Panc1 (cell line): ENCODE measurements around the gene SLC9A9. TPM values are rescaled to one million over a fixed set of nuclear protein-coding genes. Genes with fewer than 3 reads are reported as not detected.

ENCODE experiments used
- ATAC-seq: fragments of 200-7000 bp; cut with Tn5 transposase; 2 replicates; pipeline ENCODE4 v1.9.1; 2020; ENCODE audit warnings: mild to moderate bottlenecking, moderate library complexity
- BruUV-seq: library from RNA; stranded (reverse); fragments of 400-500 nt; replicated peaks from 2 replicates; lab custom pipeline; 2021; lab: Mats Ljungman, UMichigan
- CTCF ChIA-PET: fragments of 300-600 bp; sonication (Branson Sonifier 250); formaldehyde crosslinking; loops from one replicate; lab custom pipeline; 2022; ENCODE audit warnings: antibody characterized with exemption; lab: Charles Lee
- POLR2A ChIA-PET: fragments of 300-600 bp; sonication (Branson Sonifier 250); formaldehyde crosslinking; loops from one replicate; lab custom pipeline; 2022; ENCODE audit warnings: antibody characterized with exemption; lab: Charles Lee
- DNase-seq: peaks from one replicate; pipeline ENCODE4 v3.0.0-alpha.2; 2010; ENCODE audit warnings: low read depth, low spot score
- H3K27ac ChIP-seq: 2 replicates; pipeline ENCODE4 v1.5.1; 2011; ENCODE audit warnings: mild to moderate bottlenecking, low read length, inconsistent platforms
- H3K27me3 ChIP-seq: fragments of 200-500 bp; sonication (Bioruptor generic); 2 replicates; pipeline ENCODE4 v1.6.0; 2014; ENCODE audit warnings: low read length, inconsistent platforms; ENCODE audit not compliant: control insufficient read depth, insufficient read depth
- H3K36me3 ChIP-seq: fragments of 200-500 bp; sonication (Bioruptor generic); 2 replicates; pipeline ENCODE4 v1.5.1; 2014; ENCODE audit warnings: inconsistent platforms, mild to moderate bottlenecking, low read length, moderate library complexity; ENCODE audit not compliant: control insufficient read depth, insufficient read depth
- H3K4me1 ChIP-seq: 2 replicates; pipeline ENCODE4 v1.5.1; 2011; ENCODE audit warnings: inconsistent platforms, mild to moderate bottlenecking, low read length, moderate library complexity; ENCODE audit not compliant: control insufficient read depth, insufficient read depth
- H3K4me3 ChIP-seq, 2 experiments: 2 replicates each; pipeline ENCODE4 v1.5.1; 2011 to 2012; ENCODE audit warnings: low read depth in 2 of 2, low read length in 2 of 2, mild to moderate bottlenecking in 2 of 2, inconsistent platforms in 1 of 2, moderate library complexity in 1 of 2
- H3K9me3 ChIP-seq: fragments of 200-500 bp; sonication (Bioruptor generic); 2 replicates; pipeline ENCODE4 v1.5.1; 2014; ENCODE audit warnings: low read depth, mild to moderate bottlenecking, inconsistent platforms, low read length, moderate library complexity; ENCODE audit not compliant: control insufficient read depth, insufficient read depth
- CTCF ChIP-seq: fragments of 450-650 bp; IDR thresholded peaks from 2 replicates; pipeline ENCODE4 v1.5.1; 2017; ENCODE audit warnings: mild to moderate bottlenecking
- POLR2AphosphoS5 ChIP-seq: IDR thresholded peaks from 2 replicates; pipeline ENCODE4 v1.6.1; 2012; ENCODE audit warnings: mild to moderate bottlenecking, low read depth, low read length, moderate library complexity
- REST ChIP-seq, 2 experiments: IDR thresholded peaks; 2 replicates each; pipeline ENCODE4 v1.6.1; 2011 to 2012; ENCODE audit warnings: low read depth in 2 of 2, control low read depth in 1 of 2, low read length in 1 of 2, mild to moderate bottlenecking in 1 of 2, moderate library complexity in 1 of 2; ENCODE audit not compliant: insufficient read depth in 1 of 2
- SIN3A ChIP-seq: IDR thresholded peaks from 2 replicates; pipeline ENCODE4 v1.6.1; 2012; ENCODE audit warnings: low read depth, mild to moderate bottlenecking, low read length, moderate library complexity, borderline replicate concordance; ENCODE audit not compliant: insufficient read depth
- TCF7L2 ChIP-seq: IDR thresholded peaks from 2 replicates; pipeline ENCODE4 v1.6.1; 2011; ENCODE audit warnings: mild to moderate bottlenecking, low read depth, low read length, inconsistent platforms
- in situ Hi-C: cut with HindIII; loops from 2 replicates; pipeline ENCODE4 v1.10.0; 2016; ENCODE audit warnings: low sequenced_read_pairs, low pct_unique_long_range_greater_than_20kb
- intact Hi-C: fragments of 100-400 bp; cut with micrococcal nuclease; formaldehyde crosslinking; loops from one replicate; pipeline ENCODE4 v1.10.0; 2022; ENCODE audit not compliant: unreplicated experiment
- total RNA-seq: library from RNA; stranded (reverse); gene quantifications from one replicate; pipeline ENCODE4 v1.2.1, GENCODE V29; 2021; ENCODE audit not compliant: unreplicated experiment

Gene SLC9A9
- total RNA-seq, 1 experiment from 2014 or later, result not detected

- H3K27ac ChIP-seq, result no peak overlapping the region
- in situ Hi-C loops, result no loop called here
- BruUV-seq, result no TSS peak
- ChIA-PET POLR2A (no interaction called here), CTCF (no interaction called here)
- TF ChIP-seq TCF7L2 (no peak), SIN3A (no peak), REST (IDR thresholded peaks at IDR 0.05; ENCODE audit: insufficient read depth in 1 of 2, low read depth in 2 of 2, low read length in 1 of 2) (no peak), POLR2AphosphoS5 (no peak), CTCF (no peak)
- no peaks in the 10 kb centered on the region for H3K36me3 ChIP-seq
- H3K4me1 ChIP-seq, result no peaks in the 10 kb centered on the region
- DNase-seq (no peak), ATAC-seq (no peak)
- intact Hi-C loops, result no loop called here
- no peak overlapping the region for H3K4me3 ChIP-seq
- H3K27me3 ChIP-seq, result 0 out of 2 replicates have a peak, but pooled peaks cover 2% of the 10 kb centered on the region
- no peaks in the 10 kb centered on the region for H3K9me3 ChIP-seq
Observed at GRCh38 chr3:143311096-143311495, 537.2 kb downstream of the SLC9A9 start.

GRCh38 chr3:143309705-143310104 is 538.6 kb downstream of the SLC9A9 start:
- in situ Hi-C loops (no loop called here), intact Hi-C loops (no loop called here)
- ATAC-seq, result no peak
- no TSS peak for BruUV-seq
- Histone ChIP-seq H3K36me3 (no peaks in the 10 kb centered on the region), H3K27me3 (no peaks in the 10 kb centered on the region), H3K9me3 (no peaks in the 10 kb centered on the region), H3K4me1 (no peaks in the 10 kb centered on the region), H3K27ac (no peak overlapping the region), H3K4me3 (no peak overlapping the region)
- no peak for DNase-seq
- ChIA-PET CTCF (no interaction called here), POLR2A (no interaction called here)
- TF ChIP-seq TCF7L2 (no peak), REST (IDR thresholded peaks at IDR 0.05; ENCODE audit: insufficient read depth in 1 of 2, low read depth in 2 of 2, low read length in 1 of 2) (no peak), CTCF (no peak), SIN3A (no peak), POLR2AphosphoS5 (no peak)
